B cell (primary cell): ENCODE data around the gene CPNE4. TPM values are rescaled to one million over a fixed set of nuclear protein-coding genes. Genes with fewer than 3 reads are reported as not detected.

Experiments
- ATAC-seq: fragments of 200-7000 bp; cut with Tn5 transposase; one replicate; pipeline ENCODE4 v1.10.0; 2021; ENCODE audit warnings: low read depth, mild to moderate bottlenecking, moderate number of reproducible peaks, moderate library complexity
- CTCF ChIA-PET: fragments of 350-600 bp; sonication (Branson Sonifier 250); formaldehyde crosslinking; loops from one replicate; lab custom pipeline; 2021; ENCODE audit warnings: antibody characterized with exemption, inconsistent platforms; lab: Charles Lee
- POLR2A ChIA-PET: fragments of 350-600 bp; sonication (Branson Sonifier 250); formaldehyde crosslinking; loops from one replicate; lab custom pipeline; 2021; ENCODE audit warnings: antibody characterized with exemption; lab: Charles Lee
- DNase-seq: peaks from one replicate; pipeline ENCODE4 v3.0.0; 2013
- H2AFZ ChIP-seq: 2 replicates; pipeline ENCODE4 v1.6.1; 2012; ENCODE audit warnings: mild to moderate bottlenecking, low read depth, low read length; ENCODE audit not compliant: insufficient read depth, poor library complexity, severe bottlenecking
- H3K27ac ChIP-seq, 2 donors: 1 replicate in 1 of 2; 2 replicates in 1 of 2; pipeline ENCODE4 v1.5.1; 2012 to 2013; ENCODE audit warnings: low read length in 2 of 2, mild to moderate bottlenecking in 2 of 2, moderate library complexity in 1 of 2
- H3K27me3 ChIP-seq, 4 experiments: fragments of 200-600 bp in 1 of 4; sonication (generic) in 1 of 4; replicated peaks in 1 of 4; 1 replicate in 2 of 4; 2 replicates in 2 of 4; pipeline versions ENCODE4 v1.6.1 to v1.7.0; 2013 to 2016; ENCODE audit warnings: low read length in 3 of 4, mild to moderate bottlenecking in 2 of 4, mixed read lengths in 1 of 4, moderate library complexity in 1 of 4; ENCODE audit not compliant: insufficient read depth in 4 of 4, control insufficient read depth in 3 of 4; ENCODE audit errors: control extremely low read depth in 1 of 4
- H3K36me3 ChIP-seq, 2 experiments: replicated peaks in 1 of 2; 1 replicate in 1 of 2; 2 replicates in 1 of 2; pipeline versions ENCODE4 v1.6.1 to v1.7.1; 2013; ENCODE audit warnings: low read length in 1 of 2; ENCODE audit not compliant: insufficient read depth in 2 of 2, control insufficient read depth in 1 of 2; ENCODE audit errors: control extremely low read depth in 1 of 2, extremely low read depth in 1 of 2
- H3K4me1 ChIP-seq, 2 donors: fragments of 200-600 bp in 1 of 2; sonication (generic) in 1 of 2; 1 replicate in 1 of 2; 2 replicates in 1 of 2; pipeline versions ENCODE4 v1.5.1 to v1.6.1; 2013 to 2017; ENCODE audit warnings: low read length in 2 of 2; ENCODE audit not compliant: control insufficient read depth in 2 of 2, insufficient read depth in 2 of 2
- H3K4me2 ChIP-seq: replicated peaks from 2 replicates; pipeline ENCODE3; 2012; ENCODE audit warnings: mild to moderate bottlenecking, low read depth, low read length; ENCODE audit not compliant: poor library complexity, severe bottlenecking
- H3K4me3 ChIP-seq, 5 experiments: fragments of 200-600 bp in 1 of 5; sonication (generic) in 1 of 5; 1 replicate in 3 of 5; 2 replicates in 2 of 5; pipeline versions ENCODE4 v1.5.1 to v1.7.0; 2011 to 2016; ENCODE audit warnings: low read length in 4 of 5, mild to moderate bottlenecking in 4 of 5, low read depth in 2 of 5, control low read depth in 1 of 5, moderate library complexity in 1 of 5; ENCODE audit not compliant: insufficient read depth in 1 of 5; ENCODE audit errors: control extremely low read depth in 1 of 5, extremely low read depth in 1 of 5
- H3K79me2 ChIP-seq: fragments of 200-600 bp; sonication (generic); one replicate; pipeline ENCODE4 v1.6.0; 2016; ENCODE audit warnings: low read length; ENCODE audit not compliant: control insufficient read depth, insufficient read depth
- H3K9ac ChIP-seq: fragments of 200-600 bp; sonication (generic); 2 replicates; pipeline ENCODE4 v1.6.1; 2017; ENCODE audit warnings: mild to moderate bottlenecking, low read length, moderate library complexity
- H3K9me3 ChIP-seq, 3 donors: one replicate each; pipeline versions ENCODE4 v1.6.1 to v1.7.1; 2013; ENCODE audit warnings: low read length in 2 of 3; ENCODE audit not compliant: control insufficient read depth in 2 of 3, insufficient read depth in 1 of 3; ENCODE audit errors: control extremely low read depth in 1 of 3
- H4K20me1 ChIP-seq: 2 replicates; pipeline ENCODE4 v1.6.0; 2012; ENCODE audit warnings: mild to moderate bottlenecking, low read length; ENCODE audit not compliant: insufficient read depth, control insufficient read depth, poor library complexity, severe bottlenecking
- H3K27ac Mint-ChIP-seq: one replicate; pipeline ENCODE4 v1.8.0; 2021; ENCODE audit warnings: mixed read lengths
- H3K27me3 Mint-ChIP-seq: one replicate; pipeline ENCODE4 v1.8.0; 2021; ENCODE audit warnings: mixed read lengths
- H3K4me1 Mint-ChIP-seq: one replicate; pipeline ENCODE4 v1.8.0; 2021; ENCODE audit warnings: mixed read lengths
- H3K4me3 Mint-ChIP-seq: one replicate; pipeline ENCODE4 v1.8.0; 2021; ENCODE audit warnings: mixed read lengths
- H3K9me3 Mint-ChIP-seq: one replicate; pipeline ENCODE4 v1.8.0; 2022; ENCODE audit warnings: mixed read lengths; ENCODE audit not compliant: insufficient read depth
- EZH2 ChIP-seq: IDR thresholded peaks from 2 replicates; pipeline ENCODE4 v1.6.1; 2012; ENCODE audit warnings: borderline replicate concordance, low read depth, mild to moderate bottlenecking, moderate library complexity, low read length; ENCODE audit not compliant: insufficient read depth, poor library complexity, severe bottlenecking
- WGBS: methylation state at CpG from one replicate; pipeline ENCODE4 v1.1.5; 2013; ENCODE audit warnings: missing lambda C conversion rate; ENCODE audit not compliant: insufficient coverage; 5-methylcytosine and 5-hydroxymethylcytosine counted together
- intact Hi-C: fragments of 100-400 bp; cut with micrococcal nuclease; formaldehyde crosslinking; loops from one replicate; pipeline ENCODE4 v1.10.0; 2022
- polyA plus RNA-seq: library from polyadenylated mRNA; depleted of rRNA; stranded (reverse); fragments of >200 nt; gene quantifications from 2 replicates; pipeline ENCODE4 v1.2.3, GENCODE V29; 2012
- total RNA-seq, 2 donors: library from RNA; stranded (reverse); fragments of 120-200 nt in 1 of 2; gene quantifications; 1 replicate in 1 of 2; 2 replicates in 1 of 2; pipeline versions ENCODE4 v1.2.3 to v1.2.4, GENCODE V29; 2013 to 2022
- TF ChIP-seq, protein P1 (sequence below): fragments of 200-600 bp; IDR thresholded peaks from one replicate; pipeline ENCODE4 v1.8.0; 2022; ENCODE audit warnings: antibody characterized with exemption, mild to moderate bottlenecking

CPNE4 gene
- total and polyA plus RNA-seq, 2 donors (not counting 1 experiment from before 2014, with no cell fraction given) = not detected

DNA sequence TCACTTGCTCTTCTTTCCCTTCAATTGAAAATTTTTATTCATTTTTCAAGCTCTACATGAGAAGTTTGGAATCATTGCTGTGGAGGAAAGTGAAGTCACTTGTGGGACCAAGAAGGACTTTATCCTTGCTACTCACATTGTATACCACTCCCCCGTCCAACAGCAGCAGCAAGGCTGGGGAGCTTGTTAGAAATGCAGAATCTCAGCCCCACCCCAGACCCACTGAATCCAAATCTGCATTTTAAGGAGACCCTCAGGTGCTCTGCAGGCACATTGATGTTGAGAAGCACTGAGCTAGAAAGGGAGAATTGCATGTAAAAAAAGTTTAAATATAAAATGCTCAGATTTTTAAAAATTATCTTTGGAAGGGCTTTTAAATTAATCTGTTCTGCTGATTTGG, 329.7 kb downstream of the CPNE4 start:
- CTCF ChIA-PET = no interaction called here
- H3K4me1 Mint-ChIP-seq = no peaks in the 10 kb centered on the region
- no peak overlapping the region for H3K4me3 ChIP-seq
- no peaks in the 10 kb centered on the region for H4K20me1 ChIP-seq
- no peak overlapping the region for H3K9ac ChIP-seq
- no peak overlapping the region for H2AFZ ChIP-seq
- no peaks in the 10 kb centered on the region for H3K9me3 ChIP-seq
- no peak for ATAC-seq
- H3K4me3 Mint-ChIP-seq = no peak overlapping the region
- no peaks in the 10 kb centered on the region for H3K79me2 ChIP-seq
- H3K27me3 ChIP-seq = no peaks in the 10 kb centered on the region
- TF ChIP-seq, protein P1, sequence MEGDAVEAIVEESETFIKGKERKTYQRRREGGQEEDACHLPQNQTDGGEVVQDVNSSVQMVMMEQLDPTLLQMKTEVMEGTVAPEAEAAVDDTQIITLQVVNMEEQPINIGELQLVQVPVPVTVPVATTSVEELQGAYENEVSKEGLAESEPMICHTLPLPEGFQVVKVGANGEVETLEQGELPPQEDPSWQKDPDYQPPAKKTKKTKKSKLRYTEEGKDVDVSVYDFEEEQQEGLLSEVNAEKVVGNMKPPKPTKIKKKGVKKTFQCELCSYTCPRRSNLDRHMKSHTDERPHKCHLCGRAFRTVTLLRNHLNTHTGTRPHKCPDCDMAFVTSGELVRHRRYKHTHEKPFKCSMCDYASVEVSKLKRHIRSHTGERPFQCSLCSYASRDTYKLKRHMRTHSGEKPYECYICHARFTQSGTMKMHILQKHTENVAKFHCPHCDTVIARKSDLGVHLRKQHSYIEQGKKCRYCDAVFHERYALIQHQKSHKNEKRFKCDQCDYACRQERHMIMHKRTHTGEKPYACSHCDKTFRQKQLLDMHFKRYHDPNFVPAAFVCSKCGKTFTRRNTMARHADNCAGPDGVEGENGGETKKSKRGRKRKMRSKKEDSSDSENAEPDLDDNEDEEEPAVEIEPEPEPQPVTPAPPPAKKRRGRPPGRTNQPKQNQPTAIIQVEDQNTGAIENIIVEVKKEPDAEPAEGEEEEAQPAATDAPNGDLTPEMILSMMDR = no peak
- no peak for TF ChIP-seq EZH2
- no peaks in the 10 kb centered on the region for H3K36me3 ChIP-seq
- POLR2A ChIA-PET = no interaction called here
- H3K27ac ChIP-seq = no peak overlapping the region
- intact Hi-C loops = no loop called here
- H3K27ac Mint-ChIP-seq = no peak overlapping the region
- WGBS = no CpG with 5 or more reads among the region's 1 CpG
- H3K27me3 Mint-ChIP-seq = peaks cover 15% of the 10 kb centered on the region
- no peaks in the 10 kb centered on the region for H3K4me1 ChIP-seq
- peaks cover under 1% of the 10 kb centered on the region for H3K9me3 Mint-ChIP-seq
- H3K4me2 ChIP-seq = no peak overlapping the region
- DNase-seq = no peak

GRCh38 chr3:131704098-131704497, 330.7 kb downstream of the CPNE4 start:
- 85% methylated on average over 2 of the region's 2 CpGs for WGBS
- ChIA-PET POLR2A (no interaction called here), CTCF (no interaction called here)
- ATAC-seq = no peak
- Histone ChIP-seq H3K4me1 (no peaks in the 10 kb centered on the region), H3K36me3 (no peaks in the 10 kb centered on the region), H3K4me2 (no peak overlapping the region), H3K9me3 (no peaks in the 10 kb centered on the region), H3K27ac (no peak overlapping the region), H3K9ac (no peak overlapping the region), H3K4me3 (no peak overlapping the region), H4K20me1 (no peaks in the 10 kb centered on the region), H3K27me3 (no peaks in the 10 kb centered on the region), H3K79me2 (no peaks in the 10 kb centered on the region), H2AFZ (no peak overlapping the region)
- TF ChIP-seq, protein P1 = no peak
- TF ChIP-seq EZH2 = no peak
- H3K9me3 Mint-ChIP-seq = peaks cover 2% of the 10 kb centered on the region
- no peak for DNase-seq
- no peak overlapping the region for H3K4me3 Mint-ChIP-seq
- H3K27me3 Mint-ChIP-seq = peaks cover 12% of the 10 kb centered on the region
- H3K27ac Mint-ChIP-seq = no peak overlapping the region
- intact Hi-C loops = no loop called here
- H3K4me1 Mint-ChIP-seq = no peaks in the 10 kb centered on the region
